Islet precursor cell (in vitro differentiated cells): ENCODE data around the gene CLN6.
"Not testable (repeated sequence)": the region's sequence is repeated elsewhere in the genome, so short reads cannot be mapped to it uniquely, and the experiment has no call there.

Source experiments
- DNase-seq: peaks from one replicate; pipeline ENCODE4 v3.0.0-alpha.2; 2018

Gene CLN6

GRCh38 chr15:68186671-68187397, 42.7 kb downstream of the CLN6 start:
- DNase-seq = no peak

- DNase-seq = no peak
These were observed 44.7 kb downstream of the CLN6 start for GRCh38 chr15:68184616-68185480.

GRCh38 chr15:68183616-68184315, 45.8 kb downstream of the CLN6 start:
- no peak for DNase-seq

GRCh38 chr15:68177742-68178141, 51.8 kb downstream of the CLN6 start:
- DNase-seq = no peak

GRCh38 chr15:68176601-68177000, 52.9 kb downstream of the CLN6 start:
- no peak for DNase-seq

GRCh38 chr15:68175526-68175925, 54.0 kb downstream of the CLN6 start:
- no peak for DNase-seq

GRCh38 chr15:68173119-68173518, 56.4 kb downstream of the CLN6 start:
- no peak for DNase-seq

GRCh38 chr15:68172037-68172436, 57.5 kb downstream of the CLN6 start:
- not testable (repeated sequence) for DNase-seq

- DNase-seq = no peak
These were observed 62.7 kb downstream of the CLN6 start for GRCh38 chr15:68166847-68167246.

GRCh38 chr15:68163191-68163590, 66.3 kb downstream of the CLN6 start:
- DNase-seq = no peak

- no peak for DNase-seq
These were observed 71.4 kb downstream of the CLN6 start for GRCh38 chr15:68158046-68158628.

- no peak for DNase-seq
These were observed 72.5 kb downstream of the CLN6 start for GRCh38 chr15:68157074-68157473.
